Epithelial cell of esophagus (primary cell): ENCODE results near the gene NBDY.

ENCODE experiments used
- DNase-seq: peaks from one replicate; pipeline ENCODE4 v3.0.0; 2010; ENCODE audit warnings: low read depth
- H3K4me3 ChIP-seq: 2 replicates; pipeline ENCODE4 v1.5.1; 2011; ENCODE audit warnings: mild to moderate bottlenecking, low read length, control low read depth
- CTCF ChIP-seq: IDR thresholded peaks from 2 replicates; pipeline ENCODE4 v1.5.1; 2011; ENCODE audit warnings: low read depth, mild to moderate bottlenecking, low read length, control low read depth, inconsistent platforms; ENCODE audit not compliant: insufficient read depth; ENCODE audit errors: missing control alignments

NBDY gene

GRCh38 chrX:56736219-56736618 is 7.2 kb downstream of the NBDY start:
- TF ChIP-seq CTCF = no peak
- no peak for DNase-seq
- H3K4me3 ChIP-seq = no peak overlapping the region

DNA sequence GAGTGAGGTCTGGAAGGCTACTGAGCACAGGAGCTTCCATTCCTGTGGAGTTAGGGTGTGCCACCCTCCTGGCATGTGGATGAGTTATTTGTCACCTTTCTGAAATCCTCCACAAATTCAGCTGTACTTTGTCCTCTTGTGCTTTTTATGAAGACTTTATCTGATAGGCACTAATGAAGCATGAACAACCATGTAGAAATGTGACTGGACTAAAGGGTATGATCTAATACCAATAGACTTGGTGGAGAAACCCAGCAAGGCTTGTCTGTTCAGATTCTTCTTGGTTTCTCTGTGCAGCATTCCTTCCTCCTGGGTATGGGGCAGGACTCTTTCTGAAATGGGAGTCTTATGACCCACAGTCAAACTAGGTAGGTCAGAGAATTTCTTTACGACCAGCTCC is 9.6 kb downstream of the NBDY start:
- H3K4me3 ChIP-seq = no peak overlapping the region
- no peak for TF ChIP-seq CTCF
- DNase-seq = peak; percentile 72

DNA sequence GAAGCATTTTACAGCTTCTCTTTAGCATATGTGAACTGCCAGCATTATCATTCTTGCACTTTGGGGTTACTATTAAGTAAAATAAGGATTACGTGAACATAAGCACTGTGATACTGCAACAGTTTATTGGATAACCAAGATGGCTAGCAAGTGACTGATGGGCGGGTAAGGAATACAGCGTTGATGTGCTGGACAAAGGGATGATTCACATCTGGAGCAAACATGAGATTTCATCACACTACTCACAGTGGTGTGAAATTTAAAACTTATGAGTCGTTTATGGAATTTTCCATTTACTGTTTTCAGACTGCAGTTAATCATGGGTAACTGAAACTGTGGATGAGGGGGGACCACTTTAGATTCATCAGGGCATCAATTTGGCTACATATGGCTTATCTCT is 16.0 kb downstream of the NBDY start:
- no peak for TF ChIP-seq CTCF
- peak; percentile 86 for DNase-seq

DNA sequence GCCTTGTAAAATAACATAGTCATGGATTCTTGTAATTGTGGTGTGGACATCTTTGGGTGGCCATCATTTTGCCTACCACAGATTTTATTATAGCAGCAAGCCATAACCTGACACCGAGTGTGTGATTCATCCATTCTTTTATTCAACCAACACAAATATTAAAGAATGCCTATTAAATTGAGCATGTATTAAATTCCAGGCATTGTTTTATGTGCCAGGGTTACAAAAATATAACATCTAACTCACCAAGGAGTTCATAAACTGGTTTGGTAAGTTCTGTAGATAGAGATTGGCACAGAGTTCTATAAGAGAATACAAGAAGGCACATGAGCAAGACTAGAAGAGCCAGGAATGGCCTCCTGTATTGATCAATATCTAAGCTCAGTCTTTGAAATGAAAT is 18.0 kb downstream of the NBDY start:
- peak; percentile 68 for DNase-seq
- TF ChIP-seq CTCF = no peak
- no peak overlapping the region for H3K4me3 ChIP-seq

More for the DNA sequence above, 16.0 kb downstream of the NBDY start:
- H3K4me3 ChIP-seq = no peak overlapping the region

DNA sequence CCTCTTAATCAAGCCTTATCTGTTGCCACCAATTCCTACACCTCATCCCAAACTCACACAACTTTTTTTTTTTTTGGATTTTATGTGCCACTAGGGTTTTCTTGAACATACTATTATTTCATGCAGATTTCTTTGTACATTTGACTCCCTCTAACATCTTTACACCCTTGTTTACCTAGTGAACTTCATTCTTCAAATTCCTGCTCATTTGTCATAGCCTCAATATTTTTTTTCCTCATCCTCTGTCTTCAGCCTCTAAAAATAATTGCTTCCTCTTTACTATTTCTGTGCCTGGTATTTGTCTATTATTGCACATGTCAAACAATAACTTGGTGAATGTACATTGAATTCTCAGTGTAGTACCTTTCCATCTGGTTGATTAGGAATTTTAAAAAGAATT is 22.0 kb downstream of the NBDY start:
- no peak for TF ChIP-seq CTCF
- no peak overlapping the region for H3K4me3 ChIP-seq
- no peak for DNase-seq

DNA sequence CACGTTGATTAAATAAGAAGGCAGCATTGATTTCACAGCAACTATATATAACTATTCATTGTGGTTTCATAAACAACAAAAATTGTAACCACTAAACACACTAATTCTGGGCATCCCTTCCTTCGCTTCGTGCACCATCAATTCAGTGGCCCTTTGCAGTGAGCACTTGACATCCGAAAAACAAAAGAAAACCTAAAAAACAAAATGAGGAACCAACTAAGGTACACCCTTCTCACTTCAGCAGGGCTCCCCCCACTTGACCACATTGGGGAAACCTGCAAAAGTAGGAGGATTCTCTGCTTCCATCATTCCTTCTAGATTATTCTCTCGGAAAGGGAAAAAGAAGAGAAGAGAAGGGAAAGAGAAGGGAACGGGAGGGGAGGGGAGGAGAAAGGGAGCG is 28.3 kb downstream of the NBDY start:
- TF ChIP-seq CTCF = no peak
- no peak for DNase-seq
- no peak overlapping the region for H3K4me3 ChIP-seq

DNA sequence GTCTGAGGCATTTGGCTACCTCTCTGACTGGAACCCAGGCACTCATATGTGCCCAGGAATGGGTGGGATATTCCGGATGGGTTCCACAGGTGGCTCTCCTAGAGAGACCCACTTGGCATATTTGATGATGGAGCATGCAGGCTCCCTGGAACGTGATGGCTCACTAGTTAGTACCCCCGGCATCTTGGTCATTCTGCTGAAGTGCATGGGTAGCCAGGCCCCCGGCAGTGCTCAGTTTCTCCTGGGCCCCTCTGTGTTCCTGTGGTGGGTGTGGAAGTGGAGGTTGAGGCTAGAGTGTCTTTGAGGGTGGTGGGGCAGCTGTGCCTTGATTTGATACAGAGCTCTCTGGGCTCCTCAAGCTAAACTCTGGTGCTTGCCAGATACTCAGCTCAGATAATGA is 29.4 kb downstream of the NBDY start:
- DNase-seq = no peak
- H3K4me3 ChIP-seq = no peak overlapping the region
- no peak for TF ChIP-seq CTCF
